H1 (cell line): ENCODE results near the gene GPM6B. TPM values are rescaled to one million over a fixed set of nuclear protein-coding genes. Genes with fewer than 3 reads are reported as not detected.

Experiments used
- CTCF ChIA-PET: fragments of 300-600 bp; sonication (Branson Sonifier 250); formaldehyde crosslinking; loops from one replicate; lab custom pipeline; 2021; ENCODE audit not compliant: partially characterized antibody; lab: Charles Lee
- POLR2A ChIA-PET: fragments of 300-600 bp; sonication (Branson Sonifier 250); formaldehyde crosslinking; loops from one replicate; lab custom pipeline; 2021; ENCODE audit warnings: inconsistent platforms; ENCODE audit not compliant: partially characterized antibody; lab: Charles Lee
- DNase-seq, 2 experiments: peaks; one replicate each; pipeline versions ENCODE4 v3.0.0 to v3.0.0-alpha.2; 2010 to 2022; ENCODE audit warnings: low spot score in 2 of 2, low read depth in 1 of 2, mixed read lengths in 1 of 2
- FAIRE-seq: peaks from 2 replicates; lab custom pipeline; 2011; peaks lifted over from hg19 to GRCh38; lab: Jason Lieb, UNC
- H2AFZ ChIP-seq: 2 replicates; pipeline ENCODE4 v1.8.1; 2012; ENCODE audit warnings: low read length, inconsistent platforms
- H2AK5ac ChIP-seq: 2 replicates; pipeline ENCODE4 v1.6.1; 2013; ENCODE audit warnings: low read depth, low read length
- H2BK120ac ChIP-seq: replicated peaks from 2 replicates; pipeline ENCODE3; 2013; ENCODE audit warnings: low read depth, low read length, inconsistent platforms
- H2BK12ac ChIP-seq: 2 replicates; pipeline ENCODE4 v1.6.1; 2013; ENCODE audit warnings: low read depth, low read length
- H2BK15ac ChIP-seq: 2 replicates; pipeline ENCODE4 v1.6.1; 2013; ENCODE audit warnings: low read length
- H2BK20ac ChIP-seq: 2 replicates; pipeline ENCODE4 v1.6.1; 2013; ENCODE audit warnings: low read length
- H2BK5ac ChIP-seq: 2 replicates; pipeline ENCODE4 v1.6.1; 2013; ENCODE audit warnings: low read depth, low read length
- H3K14ac ChIP-seq: 2 replicates; pipeline ENCODE4 v1.6.1; 2013; ENCODE audit warnings: inconsistent platforms; ENCODE audit not compliant: insufficient read length
- H3K18ac ChIP-seq: 2 replicates; pipeline ENCODE4 v1.6.1; 2013; ENCODE audit warnings: low read length; ENCODE audit errors: extremely low read depth
- H3K23ac ChIP-seq: 2 replicates; pipeline ENCODE4 v1.6.1; 2013; ENCODE audit warnings: inconsistent platforms; ENCODE audit not compliant: insufficient read length
- H3K23me2 ChIP-seq: 2 replicates; pipeline ENCODE4 v1.6.1; 2013; ENCODE audit warnings: low read depth, low read length
- H3K27ac ChIP-seq: 2 replicates; pipeline ENCODE4 v1.6.1; 2011; ENCODE audit warnings: low read depth, low read length, inconsistent platforms
- H3K27me3 ChIP-seq, 4 experiments: replicated peaks in 1 of 4; 1 replicate in 1 of 4; 2 replicates in 3 of 4; pipeline versions ENCODE4 v1.6.1 to v1.8.1; 2011 to 2013; ENCODE audit warnings: low read length in 3 of 4, mild to moderate bottlenecking in 3 of 4, inconsistent platforms in 2 of 4, mixed read lengths in 2 of 4, moderate library complexity in 1 of 4; ENCODE audit not compliant: control insufficient read depth in 3 of 4, insufficient read depth in 3 of 4; ENCODE audit errors: extremely low read depth in 1 of 4
- H3K36me3 ChIP-seq, 4 experiments: 2 replicates each; pipeline versions ENCODE4 v1.6.1 to v1.8.1; 2011 to 2013; ENCODE audit warnings: mild to moderate bottlenecking in 4 of 4, low read length in 3 of 4, moderate library complexity in 2 of 4, control low read depth in 1 of 4, inconsistent platforms in 1 of 4; ENCODE audit not compliant: insufficient read depth in 4 of 4, control insufficient read depth in 2 of 4
- H3K4ac ChIP-seq: replicated peaks from 2 replicates; pipeline ENCODE3; 2013; ENCODE audit warnings: low read length, low read depth, mixed read lengths, inconsistent platforms; ENCODE audit not compliant: insufficient read length
- H3K4me1 ChIP-seq, 4 experiments: replicated peaks in 1 of 4; 1 replicate in 1 of 4; 2 replicates in 3 of 4; pipeline versions ENCODE4 v1.6.1 to v1.8.1; 2011 to 2013; ENCODE audit warnings: low read length in 3 of 4, inconsistent platforms in 2 of 4, mixed read lengths in 1 of 4; ENCODE audit not compliant: insufficient read depth in 4 of 4, control insufficient read depth in 3 of 4
- H3K4me2 ChIP-seq, 2 experiments: 2 replicates each; pipeline versions ENCODE4 v1.6.1 to v1.8.1; 2011 to 2013; ENCODE audit warnings: low read depth in 2 of 2, low read length in 2 of 2, control low read depth in 1 of 2, inconsistent platforms in 1 of 2, mild to moderate bottlenecking in 1 of 2; ENCODE audit not compliant: insufficient read depth in 1 of 2
- H3K4me3 ChIP-seq, 4 experiments: fragments of 200-600, 300-600 bp in 1 of 4; sonication (generic), shearing (Covaris generic), sonication (Bioruptor Twin) in 1 of 4; 2 replicates each; pipeline versions ENCODE4 v1.5.1 to v1.8.1; 2011 to 2016; ENCODE audit warnings: low read length in 4 of 4, low read depth in 3 of 4, control low read depth in 2 of 4, inconsistent platforms in 2 of 4, mild to moderate bottlenecking in 2 of 4, mixed read lengths in 1 of 4, moderate library complexity in 1 of 4; ENCODE audit not compliant: insufficient read depth in 2 of 4; ENCODE audit errors: extremely low read depth in 1 of 4
- H3K56ac ChIP-seq: replicated peaks from 2 replicates; pipeline ENCODE3; 2013; ENCODE audit warnings: low read depth, mild to moderate bottlenecking, mixed read lengths, low read length, inconsistent platforms; ENCODE audit not compliant: insufficient read length
- H3K79me1 ChIP-seq: 2 replicates; pipeline ENCODE4 v1.6.1; 2013; ENCODE audit warnings: low read depth, low read length, control low read depth
- H3K79me2 ChIP-seq, 2 experiments: 2 replicates each; pipeline versions ENCODE4 v1.6.1 to v1.8.1; 2012 to 2013; ENCODE audit warnings: low read length in 2 of 2, mild to moderate bottlenecking in 2 of 2, inconsistent platforms in 1 of 2; ENCODE audit not compliant: insufficient read depth in 2 of 2, control insufficient read depth in 1 of 2
- H3K9ac ChIP-seq, 4 experiments: replicated peaks in 1 of 4; 1 replicate in 1 of 4; 2 replicates in 3 of 4; pipeline versions ENCODE4 v1.6.1 to v1.8.1; 2011 to 2013; ENCODE audit warnings: low read depth in 3 of 4, low read length in 3 of 4, control low read depth in 2 of 4, mild to moderate bottlenecking in 2 of 4, moderate library complexity in 2 of 4, inconsistent platforms in 1 of 4; ENCODE audit errors: extremely low read depth in 1 of 4
- H3K9me3 ChIP-seq, 2 experiments: 2 replicates each; pipeline versions ENCODE4 v1.6.1 to v1.8.1; 2012 to 2013; ENCODE audit warnings: mild to moderate bottlenecking in 2 of 2, moderate library complexity in 2 of 2, control low read depth in 1 of 2, inconsistent platforms in 1 of 2, low read depth in 1 of 2, low read length in 1 of 2, mixed read lengths in 1 of 2; ENCODE audit not compliant: insufficient read depth in 2 of 2
- H4K20me1 ChIP-seq, 2 experiments: replicated peaks in 1 of 2; 2 replicates each; pipeline versions ENCODE3 to v1.8.1; 2011 to 2013; ENCODE audit warnings: inconsistent platforms in 2 of 2, low read length in 2 of 2, mild to moderate bottlenecking in 1 of 2; ENCODE audit not compliant: insufficient read depth in 2 of 2, control insufficient read depth in 1 of 2
- H4K5ac ChIP-seq: 2 replicates; pipeline ENCODE4 v1.6.1; 2013; ENCODE audit warnings: low read length, low read depth, mixed read lengths, inconsistent platforms; ENCODE audit not compliant: insufficient read length
- H4K8ac ChIP-seq: 2 replicates; pipeline ENCODE4 v1.8.0; 2013; ENCODE audit warnings: mild to moderate bottlenecking, moderate library complexity, low read length, inconsistent platforms; ENCODE audit not compliant: insufficient read depth; ENCODE audit errors: extremely low read depth
- H4K91ac ChIP-seq: replicated peaks from 2 replicates; pipeline ENCODE3; 2013; ENCODE audit warnings: low read length, mixed read lengths, inconsistent platforms; ENCODE audit not compliant: insufficient read length
- WGBS, 2 experiments: shearing (Covaris generic) in 1 of 2; methylation state at CpG; one replicate each; pipeline versions ENCODE4 v1.1.6 to v1.1.7; 2013 to 2015; ENCODE audit warnings: low lambda C conversion rate in 2 of 2, mixed read lengths in 2 of 2, inconsistent platforms in 1 of 2, low coverage in 1 of 2, missing lambda C conversion rate in 1 of 2; ENCODE audit not compliant: insufficient replicate concordance in 2 of 2, insufficient coverage in 1 of 2, insufficient read length in 1 of 2; ENCODE audit errors: extremely low coverage in 1 of 2, missing lambda C conversion rate in 1 of 2; 5-methylcytosine and 5-hydroxymethylcytosine counted together
- polyA plus RNA-seq, 7 experiments: library from polyadenylated mRNA; depleted of rRNA in 3 of 7; stranded (reverse) in 5 of 7; unstranded in 2 of 7; fragments of >200 nt in 5 of 7; fragments of 200-250 nt in 2 of 7; gene quantifications; 1 replicate in 5 of 7; 2 replicates in 1 of 7; 4 replicates in 1 of 7; pipeline versions ENCODE4 v1.2.1 to v1.2.3, GENCODE V29; 2011 to 2013; ENCODE audit warnings: missing spikeins in 2 of 7, mixed read lengths in 2 of 7
- total RNA-seq: library from RNA; stranded (reverse); fragmentation: NEBNext Ultra II Directional; extraction: Animal tissue kit (Norgen Biotek cat#: 25700); gene quantifications from 2 replicates; pipeline ENCODE4 v1.2.1, GENCODE V29; 2021

GPM6B gene
- total and polyA plus RNA-seq, 2 of the 8 experiments (the other 6 are each of a cell fraction or from before 2014, with no cell fraction given) = 132 to 175 TPM

- WGBS, 2 experiments = 44% methylated on average over 4 of the region's 4 CpGs; no CpG with 5 or more reads in 1 of the 2 experiments
- DNase-seq = no peak
- Histone ChIP-seq H2AK5ac (no peak overlapping the region), H3K27me3 (no peaks in the 10 kb centered on the region), H3K14ac (no peak overlapping the region), H3K4me3 (no peak overlapping the region), H2BK15ac (no peak overlapping the region), H3K79me2 (peaks cover 0 to 40% of the 10 kb centered on the region in 2 experiments; a peak in 2 of 4 replicates), H3K23ac (no peak overlapping the region), H3K56ac (no peak overlapping the region), H4K5ac (no peak overlapping the region), H3K36me3 (no peaks in the 10 kb centered on the region), H3K9ac (no peak overlapping the region), H3K4me2 (no peak overlapping the region), H3K23me2 (no peaks in the 10 kb centered on the region), H4K8ac (no peak overlapping the region), H2BK120ac (no peak overlapping the region), H3K9me3 (no peaks in the 10 kb centered on the region), H2BK20ac (no peak overlapping the region), H2BK12ac (no peak overlapping the region), H3K79me1 (no peaks in the 10 kb centered on the region), H3K27ac (no peak overlapping the region), H2AFZ (no peak overlapping the region), H3K4me1 (peaks cover 0 to 19% (median 1%) of the 10 kb centered on the region in 4 experiments; a peak in 3 of 7 replicates), H2BK5ac (no peak overlapping the region), H4K20me1 (peaks cover 0 to 3% of the 10 kb centered on the region in 2 experiments), H3K18ac (no peak overlapping the region), H4K91ac (no peak overlapping the region), H3K4ac (no peak overlapping the region)
- ChIA-PET POLR2A (interaction anchor here (1.0 kb wide), 1 partner anchor 16 kb away, joined by 3 read pairs; no protein-coding TSS in a partner anchor), CTCF (interaction anchor here (1.1 to 1.4 kb wide), 2 partner anchors 12 to 193 kb away, joined by 3 read pairs; no protein-coding TSS in a partner anchor)
- no peak for FAIRE-seq
These were observed 18.9 kb upstream of the GPM6B start for GRCh38 chrX:13835825-13836224.
